ENCODE measurements around the gene CNTLN.

CNTLN gene, protein sequence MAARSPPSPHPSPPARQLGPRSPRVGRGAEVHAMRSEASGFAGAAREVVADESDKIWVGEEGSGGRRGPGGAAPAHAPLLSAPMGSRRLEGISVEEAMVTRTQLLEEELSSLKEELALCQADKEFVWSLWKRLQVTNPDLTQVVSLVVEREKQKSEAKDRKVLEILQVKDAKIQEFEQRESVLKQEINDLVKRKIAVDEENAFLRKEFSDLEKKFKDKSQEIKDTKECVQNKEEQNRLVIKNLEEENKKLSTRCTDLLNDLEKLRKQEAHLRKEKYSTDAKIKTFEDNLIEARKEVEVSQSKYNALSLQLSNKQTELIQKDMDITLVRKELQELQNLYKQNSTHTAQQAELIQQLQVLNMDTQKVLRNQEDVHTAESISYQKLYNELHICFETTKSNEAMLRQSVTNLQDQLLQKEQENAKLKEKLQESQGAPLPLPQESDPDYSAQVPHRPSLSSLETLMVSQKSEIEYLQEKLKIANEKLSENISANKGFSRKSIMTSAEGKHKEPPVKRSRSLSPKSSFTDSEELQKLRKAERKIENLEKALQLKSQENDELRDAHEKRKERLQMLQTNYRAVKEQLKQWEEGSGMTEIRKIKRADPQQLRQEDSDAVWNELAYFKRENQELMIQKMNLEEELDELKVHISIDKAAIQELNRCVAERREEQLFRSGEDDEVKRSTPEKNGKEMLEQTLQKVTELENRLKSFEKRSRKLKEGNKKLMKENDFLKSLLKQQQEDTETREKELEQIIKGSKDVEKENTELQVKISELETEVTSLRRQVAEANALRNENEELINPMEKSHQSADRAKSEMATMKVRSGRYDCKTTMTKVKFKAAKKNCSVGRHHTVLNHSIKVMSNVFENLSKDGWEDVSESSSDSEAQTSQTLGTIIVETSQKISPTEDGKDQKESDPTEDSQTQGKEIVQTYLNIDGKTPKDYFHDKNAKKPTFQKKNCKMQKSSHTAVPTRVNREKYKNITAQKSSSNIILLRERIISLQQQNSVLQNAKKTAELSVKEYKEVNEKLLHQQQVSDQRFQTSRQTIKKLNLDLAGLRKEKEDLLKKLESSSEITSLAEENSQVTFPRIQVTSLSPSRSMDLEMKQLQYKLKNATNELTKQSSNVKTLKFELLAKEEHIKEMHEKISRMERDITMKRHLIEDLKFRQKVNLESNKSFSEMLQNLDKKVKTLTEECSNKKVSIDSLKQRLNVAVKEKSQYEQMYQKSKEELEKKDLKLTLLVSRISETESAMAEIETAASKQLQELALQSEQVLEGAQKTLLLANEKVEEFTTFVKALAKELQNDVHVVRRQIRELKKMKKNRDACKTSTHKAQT (N-terminal part only)

DNA sequence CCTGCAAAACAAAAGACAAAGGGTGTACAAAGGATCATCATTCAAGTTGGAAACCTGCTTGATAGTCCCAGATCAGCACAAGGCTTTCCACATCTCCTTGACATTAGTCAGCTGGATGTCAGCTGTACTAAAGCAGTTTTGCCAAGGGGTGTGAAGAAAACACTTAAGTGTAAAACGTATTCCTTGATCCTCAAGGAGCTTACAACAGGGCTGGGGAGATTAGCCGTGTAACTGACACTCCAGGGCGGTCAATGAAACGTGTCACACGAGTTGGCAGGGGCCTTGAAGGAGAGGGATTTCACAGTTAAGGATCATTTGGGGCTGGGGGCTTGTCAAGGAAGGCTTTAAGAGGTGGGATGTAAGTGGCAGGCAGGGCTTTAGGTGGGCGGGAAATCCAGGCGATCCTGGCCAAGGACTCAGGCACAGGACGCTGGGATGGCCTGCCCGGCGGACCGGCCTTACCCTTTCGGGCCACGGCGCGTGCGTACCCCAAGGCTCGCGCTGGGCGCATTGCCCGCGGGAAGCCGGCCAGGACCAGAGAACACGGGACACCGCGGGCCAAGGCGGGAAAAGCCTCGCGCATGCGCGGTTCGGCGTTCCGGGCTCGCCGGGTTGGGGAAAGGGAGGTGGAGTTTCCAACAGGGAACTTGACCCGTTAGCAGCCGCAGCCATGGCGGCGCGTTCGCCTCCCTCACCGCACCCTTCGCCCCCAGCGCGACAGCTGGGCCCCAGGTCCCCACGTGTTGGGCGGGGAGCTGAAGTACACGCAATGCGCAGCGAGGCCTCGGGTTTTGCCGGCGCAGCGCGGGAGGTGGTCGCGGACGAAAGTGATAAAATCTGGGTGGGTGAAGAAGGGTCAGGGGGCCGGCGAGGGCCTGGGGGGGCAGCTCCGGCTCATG, at the start of gene CNTLN:
Gene CNTLN, plus strand, starts transcription at position 645 of the 899 bp plus-strand sequence. Its CDS starts 26 bp downstream, at position 671.
- DNase-seq, result peak; percentile 59

- no peak for DNase-seq
Measured at GRCh38 chr9:17088566-17088965, 46.3 kb upstream of the CNTLN start.

GRCh38 chr9:17090041-17090440, 44.8 kb upstream of the CNTLN start:
- no peak for DNase-seq

DNA sequence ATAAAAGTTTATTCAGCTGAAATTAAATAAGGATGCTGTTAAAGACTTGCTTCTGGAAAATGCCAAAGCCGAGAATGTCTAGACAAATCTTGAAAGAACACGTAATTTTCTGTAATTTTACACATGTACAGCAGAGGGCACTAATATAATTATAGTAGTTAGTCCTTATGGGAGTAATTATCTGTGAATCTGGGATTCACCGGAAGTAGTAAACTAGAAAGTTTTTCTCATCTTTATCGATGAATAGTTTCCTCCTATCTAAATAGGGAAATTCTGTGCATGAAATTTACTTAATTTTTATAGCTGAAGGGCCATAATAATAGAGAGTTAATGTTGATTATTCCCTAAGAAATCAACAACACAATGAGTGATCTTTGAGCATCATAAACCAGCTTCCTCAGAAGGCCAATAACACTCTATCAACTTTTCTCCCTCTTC, 18.4 kb upstream of the CNTLN start:
- DNase-seq, result peak; percentile 14

DNA sequence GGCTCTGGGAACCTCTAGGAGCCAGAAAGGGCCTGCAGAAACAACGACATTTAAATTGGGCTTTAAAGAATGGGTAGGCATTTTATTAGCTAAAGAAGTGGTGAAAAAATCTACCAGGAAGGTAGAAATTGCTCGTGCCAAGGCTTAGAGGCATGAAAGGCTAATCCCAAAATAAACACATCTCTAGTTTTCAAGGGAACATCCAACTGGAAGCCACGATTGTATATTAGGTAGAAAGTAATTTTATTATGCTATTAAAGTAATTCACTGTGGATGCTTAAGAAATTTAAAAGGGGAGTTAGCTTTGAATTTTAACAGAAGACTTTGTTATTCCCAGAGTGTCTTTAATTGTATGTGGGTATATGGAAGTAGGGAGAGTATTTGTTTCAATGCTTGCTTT, 17.5 kb upstream of the CNTLN start:
- DNase-seq, result no peak

- DNase-seq, result no peak
Measured at GRCh38 chr9:17120203-17120602, 14.6 kb upstream of the CNTLN start.

DNA sequence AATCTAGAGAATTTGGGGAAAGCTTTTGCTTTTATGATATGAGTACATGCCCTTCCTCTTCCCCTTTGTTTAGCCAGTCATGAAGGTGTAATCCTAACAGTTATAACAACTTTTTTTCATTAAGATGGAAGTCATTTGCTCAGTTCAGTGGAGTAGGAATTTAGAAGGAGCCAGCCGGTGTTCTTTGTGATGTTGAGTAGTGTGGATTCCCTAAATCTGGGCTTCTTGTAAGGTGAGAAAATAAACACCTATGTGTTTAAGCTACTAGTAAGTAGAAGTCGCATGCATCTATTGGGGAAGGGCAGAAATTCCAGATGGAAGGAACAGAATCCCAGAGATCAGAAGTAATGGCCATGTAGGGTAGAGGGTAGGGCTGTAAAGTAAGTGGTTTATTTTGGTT, 13.6 kb upstream of the CNTLN start:
- DNase-seq, result no peak

- no peak for DNase-seq
Measured at GRCh38 chr9:17130291-17130690, 4.5 kb upstream of the CNTLN start.

- DNase-seq, result no peak
Measured at GRCh38 chr9:17130725-17131124, 4.1 kb upstream of the CNTLN start.

DNA sequence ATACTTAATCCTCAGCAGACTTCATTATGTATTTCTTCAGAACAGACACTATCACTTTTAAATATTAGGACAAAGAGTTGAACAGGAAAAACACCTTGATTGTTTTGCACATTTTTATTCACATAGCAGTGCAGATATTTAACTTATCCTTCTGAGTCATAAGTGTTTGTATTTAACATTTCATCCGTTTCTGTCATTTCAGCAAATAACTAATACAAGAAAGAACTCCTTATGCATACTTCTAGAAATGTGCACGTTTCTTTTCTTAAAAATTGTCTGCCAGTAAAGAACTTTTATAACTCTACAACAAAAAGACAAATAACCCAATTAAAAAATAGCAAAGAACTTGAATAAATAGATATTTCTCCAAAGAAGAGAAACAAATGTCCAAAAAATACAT, 3.3 kb upstream of the CNTLN start:
- no peak for DNase-seq

GRCh38 chr9:17135295-17136160, 688 bp downstream of the CNTLN start:
- DNase-seq, result peak; percentile 15

- DNase-seq, result no peak
Measured at GRCh38 chr9:17137566-17137965, 2.7 kb downstream of the CNTLN start.

- no peak for DNase-seq
Measured at GRCh38 chr9:17138503-17138902, 3.7 kb downstream of the CNTLN start.

DNA sequence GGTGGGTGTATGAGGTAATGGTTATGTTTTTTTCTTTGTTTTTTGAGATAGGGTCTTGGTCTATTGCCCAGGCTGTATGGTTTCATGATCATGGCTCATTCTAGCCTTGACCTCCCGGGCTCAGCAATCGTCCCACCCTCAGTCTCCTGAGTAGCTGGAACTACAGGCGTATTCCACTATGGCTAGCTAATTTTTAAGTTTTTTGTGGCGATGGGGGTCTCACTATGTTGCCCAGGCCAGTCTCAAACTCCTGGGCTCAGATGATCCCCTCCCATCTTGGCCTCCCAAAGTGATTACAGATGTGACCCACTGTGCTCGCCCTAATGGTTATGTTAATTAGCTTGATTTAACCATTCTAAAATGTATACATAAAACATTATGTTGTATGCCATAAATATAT, 5.6 kb downstream of the CNTLN start:
- DNase-seq, result no peak

- DNase-seq, result no peak
Measured at GRCh38 chr9:17148324-17148723, 13.5 kb downstream of the CNTLN start.

GRCh38 chr9:17159469-17159868, 24.6 kb downstream of the CNTLN start:
- DNase-seq, result no peak

DNA sequence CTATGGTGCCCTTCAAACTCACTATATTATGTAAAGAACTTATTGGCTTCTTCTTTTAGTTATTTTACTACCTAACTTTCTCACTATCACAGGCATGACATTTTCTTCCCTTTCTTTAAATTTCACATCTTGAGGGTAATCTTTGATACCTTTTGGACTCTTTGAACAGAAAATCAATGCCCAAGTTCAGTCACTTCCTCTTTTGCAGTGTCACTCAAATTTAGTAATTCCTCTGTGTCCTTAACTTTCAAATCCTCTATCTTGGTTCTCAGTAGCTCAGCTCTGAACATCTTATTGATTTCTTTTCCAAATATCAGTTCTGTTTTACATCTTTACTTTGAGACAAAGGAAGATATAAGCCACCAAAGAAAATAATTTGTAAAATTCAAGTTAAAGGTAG, 25.5 kb downstream of the CNTLN start:
- no peak for DNase-seq

DNA sequence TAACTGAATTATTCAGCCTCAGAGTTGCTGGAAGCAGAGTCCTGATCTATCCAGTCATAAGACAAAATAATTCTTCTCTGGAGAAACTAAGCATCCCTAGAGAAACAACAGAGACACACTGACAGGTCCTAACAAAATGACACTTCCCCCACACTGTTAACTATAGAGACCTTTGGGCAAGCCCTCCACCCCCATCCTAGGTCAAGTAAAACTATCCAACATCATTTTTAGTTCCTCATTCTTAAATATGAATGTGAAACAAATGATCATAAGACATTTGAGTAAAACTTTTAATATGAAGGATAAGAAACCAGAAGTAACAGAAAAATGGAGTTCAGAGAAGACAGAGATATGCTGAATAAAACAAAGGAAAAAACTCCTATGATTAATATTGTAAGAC, 30.9 kb downstream of the CNTLN start:
- no peak for DNase-seq

DNA sequence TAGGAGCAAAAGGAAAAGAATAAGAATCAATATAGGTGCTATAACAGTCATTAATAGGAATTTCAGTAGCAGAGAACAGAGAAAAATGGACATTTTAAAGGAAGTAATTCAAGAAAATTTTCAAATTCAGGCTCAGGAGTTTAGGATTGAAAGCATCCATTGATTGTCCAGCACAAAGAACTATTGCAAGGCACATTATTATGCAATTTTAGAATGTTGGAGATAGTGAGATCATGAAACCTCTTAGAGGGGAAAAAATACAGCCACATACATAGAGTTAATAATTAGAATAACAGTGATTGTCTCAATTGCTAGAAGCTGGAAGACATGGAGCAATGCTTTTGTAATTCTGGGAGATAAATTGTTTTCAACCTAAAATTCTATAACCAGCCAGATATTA, 31.5 kb downstream of the CNTLN start:
- no peak for DNase-seq

DNA sequence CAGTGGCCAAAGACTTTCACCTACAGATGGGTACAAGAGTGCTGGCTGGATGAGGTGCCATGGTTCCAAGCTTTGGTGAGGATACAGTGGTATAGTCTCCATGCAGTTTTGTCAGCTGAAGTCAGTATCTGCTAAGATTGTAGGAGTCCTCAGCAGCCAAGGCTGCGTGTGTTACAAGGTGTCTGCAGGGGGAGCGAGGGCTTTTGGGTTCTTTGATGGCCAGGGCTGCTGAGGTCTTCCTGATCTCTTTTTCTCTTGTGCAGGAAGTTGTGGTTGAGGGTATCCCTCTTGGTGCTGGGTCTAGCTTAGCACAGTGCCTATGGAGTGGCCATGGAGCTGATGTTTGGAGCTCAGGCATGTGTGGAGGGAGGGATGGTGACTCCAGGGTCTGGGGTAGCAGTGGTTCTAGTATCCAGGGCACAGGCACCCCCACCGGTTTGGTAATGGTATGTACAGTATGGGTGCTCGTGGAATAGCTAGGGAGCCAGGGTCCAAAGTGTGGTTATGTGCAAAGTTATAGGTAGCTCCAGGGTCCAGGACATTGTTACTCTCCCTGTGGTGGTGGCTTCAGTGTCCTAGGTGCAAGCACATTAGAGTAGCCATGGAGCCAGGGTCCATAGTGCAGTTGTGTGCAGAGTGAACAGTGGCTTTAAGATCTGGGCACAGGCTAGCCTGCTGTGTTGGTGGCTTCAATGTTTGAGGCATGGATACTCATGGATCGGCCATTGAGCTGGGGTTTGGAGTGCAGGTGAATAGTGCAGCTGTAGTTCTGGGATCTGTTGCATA, 36.7 kb downstream of the CNTLN start:
- DNase-seq, result no peak

Measured in NCI-H1694 treated with DMSO at 0.1 percent for 48 hours (cell line).